ENCODE data around the gene AMT. TPM values are rescaled to one million over a fixed set of nuclear protein-coding genes. Genes with fewer than 3 reads are reported as not detected.
A peak's percentile ranks its signal among the peaks of the same experiment; 100 is the strongest.

Gene AMT
- total RNA-seq, 1 experiment from 2014 or later = 66.6 TPM

- no peak for DNase-seq (ENCODE audit: low spot score)
- Mint-ChIP-seq H3K9me3 (no peaks in the 10 kb centered on the region), H3K4me1 (peaks cover 31% of the 10 kb centered on the region), H3K27ac (peak overlapping the region; percentile 85), H3K27me3 (ENCODE audit: low read depth) (no peaks in the 10 kb centered on the region), H3K36me3 (no peaks in the 10 kb centered on the region), H3K4me3 (no peak overlapping the region)
- CTCF ChIA-PET = interaction anchor here (0.6 to 2.7 kb wide), 30 partner anchors 9 to 433 kb away, joined by 3 to 62 read pairs (median 6); partner anchors contain the start of genes BSN, C3orf62, DAG1 and IMPDH2
- ATAC-seq = no peak
- TF ChIP-seq CREM (CRISPR knock-in tag; IDR thresholded peaks at IDR 0.05) (no peak), MAX (CRISPR knock-in tag; IDR thresholded peaks at IDR 0.05) (0 out of 2 replicates have a peak, but pooled peaks have one; percentile 10), GRHL2 (CRISPR knock-in tag; IDR thresholded peaks at IDR 0.05; ENCODE audit: insufficient replicate concordance, severe bottlenecking) (no peak)
- POLR2A ChIA-PET = interaction anchor here (1.0 to 2.2 kb wide), 5 partner anchors 14 to 115 kb away, joined by 3 to 19 read pairs (median 9); partner anchors contain the start of gene DAG1
Measured at GRCh38 chr3:49454898-49455681, 32.8 kb upstream of the AMT start.

- ChIA-PET POLR2A (interaction anchor here (0.5 to 2.2 kb wide), 7 partner anchors 15 to 114 kb away, joined by 3 to 19 read pairs (median 3); partner anchors contain the start of gene DAG1), CTCF (interaction anchor here (0.5 to 2.7 kb wide), 43 partner anchors 10 to 432 kb away, joined by 3 to 62 read pairs (median 5); partner anchors contain the start of genes AMT, BSN, C3orf62 and DAG1)
- Mint-ChIP-seq H3K27me3 (ENCODE audit: low read depth) (no peaks in the 10 kb centered on the region), H3K4me3 (no peak overlapping the region), H3K4me1 (peaks cover 25% of the 10 kb centered on the region), H3K36me3 (no peaks in the 10 kb centered on the region), H3K27ac (no peak overlapping the region), H3K9me3 (no peaks in the 10 kb centered on the region)
- no peak for TF ChIP-seq ETV6 (CRISPR knock-in tag; IDR thresholded peaks at IDR 0.05)
- no peak for TF ChIP-seq STAT6 (CRISPR knock-in tag; conservative IDR thresholded peaks at IDR 0.05; ENCODE audit: low read depth)
- no peak for TF ChIP-seq HMGXB4 (CRISPR knock-in tag; IDR thresholded peaks at IDR 0.05)
- no peak for TF ChIP-seq SMAD3 (CRISPR knock-in tag; IDR thresholded peaks at IDR 0.05; ENCODE audit: borderline replicate concordance)
- TF ChIP-seq MXD4 (CRISPR knock-in tag; IDR thresholded peaks at IDR 0.05; ENCODE audit: borderline replicate concordance) = no peak
- 0 out of 2 replicates have a peak, but pooled peaks have one; percentile 28 for TF ChIP-seq SP1 (CRISPR knock-in tag; conservative IDR thresholded peaks at IDR 0.05)
- ATAC-seq (peak; percentile 92), DNase-seq (ENCODE audit: low spot score) (peak; percentile 76)
Measured at GRCh38 chr3:49454458-49454857, 32.2 kb upstream of the AMT start.

GRCh38 chr3:49453621-49454020 lies 31.3 kb upstream of the AMT start:
- DNase-seq (ENCODE audit: low spot score) (no peak), ATAC-seq (no peak)
- CTCF ChIA-PET = interaction anchor here (0.8 to 2.7 kb wide), 18 partner anchors 10 to 424 kb away, joined by 3 to 62 read pairs (median 8); partner anchors contain the start of genes DAG1, IMPDH2, NICN1 and USP4
- H3K4me1 Mint-ChIP-seq = peaks cover 16% of the 10 kb centered on the region
- no peak overlapping the region for H3K4me3 Mint-ChIP-seq
- H3K27me3 Mint-ChIP-seq (ENCODE audit: low read depth) = no peaks in the 10 kb centered on the region
- no peak overlapping the region for H3K27ac Mint-ChIP-seq
- no peak for TF ChIP-seq CREM (CRISPR knock-in tag; IDR thresholded peaks at IDR 0.05)
- no peak for TF ChIP-seq ZNF425 (CRISPR knock-in tag; conservative IDR thresholded peaks at IDR 0.05)
- TF ChIP-seq ZNF121 (CRISPR knock-in tag; IDR thresholded peaks at IDR 0.05) = no peak
- TF ChIP-seq PRDM15 (CRISPR knock-in tag; IDR thresholded peaks at IDR 0.05) = no peak
- no peak for TF ChIP-seq FOXJ3 (CRISPR knock-in tag; IDR thresholded peaks at IDR 0.05; ENCODE audit: borderline replicate concordance)
- POLR2A ChIA-PET = interaction anchor here (0.6 to 2.2 kb wide), 5 partner anchors 16 to 282 kb away, joined by 3 to 19 read pairs (median 9); partner anchors contain the start of genes DAG1 and KLHDC8B
- H3K36me3 Mint-ChIP-seq = no peaks in the 10 kb centered on the region
- no peaks in the 10 kb centered on the region for H3K9me3 Mint-ChIP-seq
